Measurements from ENCODE around the gene ZNF766.
"Not testable (repeated sequence)": the region's sequence is repeated elsewhere in the genome, so short reads cannot be mapped to it uniquely, and the experiment has no call there.

The ZNF766 gene

GRCh38 chr19:52269338-52270261, at the start of gene ZNF766:
ZNF766 (plus strand) TSS chr19:52269587; CDS start chr19:52269614, 27 bp downstream.
- DNase-seq = peak; percentile 99

- DNase-seq = no peak
Observed at GRCh38 chr19:52219611-52220010, 49.8 kb upstream of the ZNF766 start.

GRCh38 chr19:52221031-52221430, 48.4 kb upstream of the ZNF766 start:
- DNase-seq = no peak

- no peak for DNase-seq
Observed at GRCh38 chr19:52221831-52222375, 47.5 kb upstream of the ZNF766 start.

GRCh38 chr19:52224211-52224610, 45.2 kb upstream of the ZNF766 start:
- no peak for DNase-seq

GRCh38 chr19:52226652-52227051, 42.7 kb upstream of the ZNF766 start:
- no peak for DNase-seq

GRCh38 chr19:52227196-52227940, 42.0 kb upstream of the ZNF766 start:
- DNase-seq = no peak

- no peak for DNase-seq
Observed at GRCh38 chr19:52227980-52228379, 41.4 kb upstream of the ZNF766 start.

- no peak for DNase-seq
Observed at GRCh38 chr19:52229524-52229923, 39.9 kb upstream of the ZNF766 start.

GRCh38 chr19:52230685-52231084, 38.7 kb upstream of the ZNF766 start:
- DNase-seq = no peak

- no peak for DNase-seq
Observed at GRCh38 chr19:52231154-52231910, 38.1 kb upstream of the ZNF766 start.

GRCh38 chr19:52234406-52234805, 35.0 kb upstream of the ZNF766 start:
- no peak for DNase-seq

- DNase-seq = no peak
Observed at GRCh38 chr19:52237197-52237596, 32.2 kb upstream of the ZNF766 start.

- peak; percentile 45 to 55 for DNase-seq
Observed at GRCh38 chr19:52237771-52238400, 31.5 kb upstream of the ZNF766 start.

GRCh38 chr19:52244021-52244420, 25.4 kb upstream of the ZNF766 start:
- no peak for DNase-seq

GRCh38 chr19:52248241-52248640, 21.1 kb upstream of the ZNF766 start:
- DNase-seq = peak; percentile 64 to 73

- DNase-seq = no peak
Observed at GRCh38 chr19:52258426-52258825, 11.0 kb upstream of the ZNF766 start.

GRCh38 chr19:52265556-52265955, 3.8 kb upstream of the ZNF766 start:
- not testable (repeated sequence) for DNase-seq

GRCh38 chr19:52270266-52270885, 989 bp downstream of the ZNF766 start:
- peak; percentile 6 to 19 for DNase-seq

GRCh38 chr19:52273301-52273700, 3.9 kb downstream of the ZNF766 start:
- DNase-seq = no peak

- DNase-seq = no peak
Observed at GRCh38 chr19:52274191-52274590, 4.8 kb downstream of the ZNF766 start.

- no peak for DNase-seq
Observed at GRCh38 chr19:52275988-52276387, 6.6 kb downstream of the ZNF766 start.

All from stimulated activated CD4-positive, alpha-beta T cell treated with anti-CD3 and anti-CD28 coated beads, Interleukin-2, amount 100 ng/mL, for 24 hours (primary cell).